NCI-H128 (cell line): ENCODE data around the gene CHML.
A peak's percentile ranks its signal among the peaks of the same experiment; 100 is the strongest.

Source experiments
- DNase-seq: peaks from one replicate; lab custom pipeline; 2025; ENCODE audit not compliant: unreplicated experiment; lab: John Stamatoyannopoulos, UW

CHML gene

GRCh38 chr1:241624935-241625334 lies 15.2 kb downstream of the CHML start:
- DNase-seq = no peak

DNA sequence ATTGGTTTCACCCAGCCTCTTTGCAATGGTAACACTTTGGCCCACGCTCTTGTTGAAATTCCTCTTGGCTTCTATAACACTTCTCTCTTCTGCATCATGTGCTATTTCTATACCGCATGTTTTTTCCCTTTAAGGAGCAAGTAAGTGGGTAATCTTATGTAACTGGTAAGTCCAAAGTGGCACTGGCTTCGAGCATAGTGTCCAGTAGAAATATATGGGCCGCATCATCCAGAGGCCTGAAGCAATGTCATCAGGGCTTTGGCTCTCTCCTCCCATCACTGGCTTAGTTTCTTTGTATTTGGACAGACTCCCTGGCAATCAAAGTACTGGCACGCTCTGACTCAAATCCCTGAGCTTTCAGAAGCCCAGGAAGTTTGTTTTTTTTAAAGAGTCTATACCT lies 17.5 kb downstream of the CHML start:
- DNase-seq = no peak

GRCh38 chr1:241617426-241617825 lies 22.7 kb downstream of the CHML start:
- no peak for DNase-seq

- DNase-seq = no peak
Observed at GRCh38 chr1:241615043-241615974, 24.9 kb downstream of the CHML start.

- DNase-seq = no peak
Observed at GRCh38 chr1:241614572-241614971, 25.6 kb downstream of the CHML start.

DNA sequence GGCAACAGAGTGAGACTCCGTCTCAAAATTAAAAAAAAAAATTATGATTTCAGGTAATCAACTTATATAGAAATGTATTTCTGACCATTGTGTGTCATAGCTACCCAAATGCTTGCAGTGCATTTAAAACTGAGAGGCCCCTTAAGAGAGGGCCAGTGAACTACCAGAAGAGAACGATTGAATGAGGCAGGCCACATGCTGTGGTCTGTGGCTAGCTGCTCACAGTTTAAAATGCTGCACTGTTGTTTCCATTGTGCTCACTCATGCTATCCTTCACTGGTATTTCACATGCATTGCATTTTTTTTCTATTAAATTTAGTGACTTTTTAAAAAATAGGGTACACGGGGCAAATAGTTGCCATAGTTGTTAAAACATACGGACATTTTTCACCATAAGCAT lies 26.0 kb downstream of the CHML start:
- DNase-seq = no peak

DNA sequence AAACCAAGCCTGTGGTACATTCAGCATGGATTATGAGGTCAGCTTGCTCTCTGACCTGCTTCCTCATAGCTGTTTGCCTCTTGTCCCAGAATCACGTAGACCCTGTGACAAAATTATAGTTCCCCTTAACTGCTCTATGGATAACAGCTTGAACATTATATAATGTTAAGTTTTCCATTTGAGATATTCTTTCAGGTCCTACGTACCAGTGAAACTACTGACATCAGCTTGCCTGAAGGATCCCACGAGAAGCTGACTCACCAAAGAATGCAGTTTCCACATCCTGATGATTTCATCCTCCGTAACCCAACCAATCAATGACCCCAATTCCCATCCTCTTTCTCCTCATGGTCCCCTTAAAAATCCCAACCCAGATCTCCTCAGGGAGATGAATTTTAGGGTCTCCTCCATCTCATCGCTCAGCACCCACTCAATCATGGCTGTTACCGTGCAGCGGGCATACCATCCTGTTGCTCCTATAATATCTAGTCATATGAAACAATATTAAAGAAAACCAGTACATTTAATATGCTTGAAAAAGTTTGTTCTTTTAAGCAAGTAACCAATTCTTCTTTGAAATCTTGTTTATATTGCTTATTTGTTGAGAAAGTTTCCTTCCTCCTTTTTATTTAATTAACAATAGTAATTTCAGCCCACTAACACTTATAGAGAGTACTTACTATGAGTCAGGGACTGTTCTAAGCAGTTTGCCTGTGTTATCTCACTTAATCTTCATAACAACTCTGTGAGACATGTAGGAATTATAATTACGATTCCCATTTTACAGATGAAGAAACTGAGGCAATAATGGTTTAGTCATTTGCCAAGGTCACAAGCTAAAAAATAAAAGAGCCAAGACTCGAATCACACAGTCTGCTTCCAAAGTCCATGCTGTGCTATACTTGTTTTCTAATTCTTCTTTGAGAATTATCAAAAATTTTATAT lies 27.4 kb downstream of the CHML start:
- DNase-seq = no peak

DNA sequence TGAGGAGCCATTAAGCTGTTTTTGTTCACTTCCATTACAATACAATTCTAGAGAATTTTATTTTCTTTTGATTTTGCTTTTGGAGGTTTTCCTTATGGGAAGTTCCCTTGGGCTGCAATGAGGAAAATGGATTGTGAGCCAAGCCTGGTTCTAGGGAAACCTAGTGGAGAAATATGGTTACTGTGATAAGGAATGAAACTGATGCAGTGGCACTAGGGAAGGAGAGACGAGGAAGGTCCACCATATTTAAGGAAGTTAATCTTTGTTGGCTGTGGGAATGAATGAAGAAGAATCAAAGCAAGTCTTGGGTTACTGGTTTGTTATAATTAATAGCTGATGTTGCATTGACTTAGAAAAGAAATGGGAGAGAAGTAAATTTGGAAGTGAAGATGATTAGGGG lies 28.4 kb downstream of the CHML start:
- no peak for DNase-seq

- DNase-seq = peak; percentile 65
Observed at GRCh38 chr1:241611063-241611462, 29.1 kb downstream of the CHML start.

- no peak for DNase-seq
Observed at GRCh38 chr1:241610056-241610815, 29.9 kb downstream of the CHML start.

DNA sequence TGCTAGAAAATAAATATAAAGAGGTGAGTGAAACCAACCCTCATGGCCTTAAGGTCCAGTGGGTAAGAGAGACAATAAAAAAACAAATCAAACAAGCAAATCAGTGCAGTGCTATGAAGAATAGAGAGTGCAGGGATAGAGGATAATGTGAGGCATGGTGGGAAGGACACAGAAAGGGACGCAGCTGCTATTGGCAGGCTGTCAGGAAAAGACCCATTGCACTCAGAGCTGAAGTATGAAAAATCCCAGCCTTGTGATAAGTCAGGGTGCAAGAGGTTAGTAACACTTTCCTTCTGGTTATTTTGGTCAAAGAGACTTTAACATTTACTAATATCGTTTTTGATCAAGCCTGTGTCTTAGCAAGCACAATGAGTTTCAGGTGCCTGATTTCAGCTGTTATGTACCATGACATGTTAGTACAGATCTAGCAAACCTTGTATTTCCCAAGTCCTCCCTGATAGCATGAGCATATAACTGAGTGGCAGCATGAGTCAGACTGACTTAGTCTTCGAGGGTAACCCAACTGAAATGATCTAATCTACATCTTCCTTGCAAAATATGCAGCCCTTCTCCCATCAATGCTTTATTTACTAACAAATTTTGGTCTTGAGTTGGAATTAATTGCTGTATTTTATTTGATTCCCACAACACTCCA lies 31.7 kb downstream of the CHML start:
- no peak for DNase-seq

DNA sequence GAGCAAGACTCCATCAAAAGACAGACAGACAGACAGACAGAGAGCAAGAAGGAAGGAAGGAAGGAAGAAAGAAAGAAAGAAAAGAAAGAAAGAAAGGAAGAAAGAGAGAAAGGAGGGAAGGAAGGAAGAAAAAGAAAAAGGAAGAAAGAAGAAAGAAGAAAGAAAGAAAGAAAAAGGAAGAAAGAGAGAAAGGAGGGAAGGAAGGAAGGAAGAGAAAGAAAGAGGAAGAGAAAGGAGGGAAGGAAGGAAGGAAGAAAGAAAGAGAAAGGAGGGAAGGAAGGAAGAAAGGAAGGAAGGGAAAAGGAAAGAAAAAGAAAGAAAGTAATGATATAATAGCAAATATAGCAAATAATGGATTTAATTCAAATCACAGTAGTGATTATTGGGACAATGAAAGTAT lies 32.7 kb downstream of the CHML start:
- DNase-seq = no peak

DNA sequence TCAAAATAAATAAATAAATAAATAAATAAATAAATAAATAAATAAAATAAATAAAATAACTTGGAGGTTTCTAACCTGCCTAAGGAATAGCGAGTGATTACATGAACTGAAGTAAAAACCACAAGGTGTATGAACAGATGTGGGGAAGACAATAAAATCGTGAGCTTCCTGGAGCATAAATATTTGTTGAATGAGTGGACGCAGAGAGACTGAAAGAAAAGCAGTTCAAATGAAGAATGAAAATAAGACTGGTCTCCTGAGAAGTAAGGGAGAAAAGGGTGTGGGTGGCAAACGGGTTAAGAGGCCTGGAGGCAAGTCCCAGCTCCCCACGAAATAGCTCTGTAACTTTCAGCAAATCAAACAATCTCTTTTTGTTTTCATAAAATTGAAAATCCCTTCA lies 33.6 kb downstream of the CHML start:
- no peak for DNase-seq

DNA sequence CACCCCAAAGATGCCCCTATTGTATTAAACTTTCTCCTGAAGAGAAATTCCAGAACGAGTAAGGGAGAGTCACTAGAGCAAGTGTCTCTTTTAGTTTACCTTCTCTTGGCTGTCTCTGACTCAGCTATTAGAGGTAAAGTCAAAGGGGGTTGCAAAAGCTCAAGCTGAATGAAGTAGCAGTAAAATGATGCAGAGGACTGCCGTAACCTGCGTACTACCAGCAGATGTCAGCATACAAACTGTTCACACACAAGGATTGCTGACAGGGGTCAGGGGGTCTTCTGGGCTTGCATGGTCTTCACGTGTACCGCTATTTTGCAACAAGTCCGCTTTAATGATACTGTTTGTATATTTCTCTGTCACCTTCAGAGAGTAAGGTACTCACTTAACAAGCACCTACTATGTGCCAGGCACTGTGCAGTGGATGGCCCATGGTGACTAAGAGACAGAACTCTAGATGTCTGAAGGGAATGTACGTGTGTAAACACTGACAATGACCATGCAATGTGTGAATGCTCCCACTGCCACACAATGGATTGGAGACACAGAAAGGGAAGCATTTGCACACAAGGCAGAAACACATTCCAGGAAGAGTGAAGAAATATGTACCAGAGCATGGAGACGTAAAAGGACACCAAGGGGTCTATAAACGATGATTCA lies 34.9 kb downstream of the CHML start:
- DNase-seq = no peak

GRCh38 chr1:241603731-241604245 lies 36.4 kb downstream of the CHML start:
- no peak for DNase-seq

- DNase-seq = no peak
Observed at GRCh38 chr1:241600496-241600901, 39.7 kb downstream of the CHML start.

- DNase-seq = no peak
Observed at GRCh38 chr1:241598249-241598648, 41.9 kb downstream of the CHML start.

- no peak for DNase-seq
Observed at GRCh38 chr1:241596633-241597032, 43.5 kb downstream of the CHML start.

GRCh38 chr1:241593186-241593585 lies 47.0 kb downstream of the CHML start:
- no peak for DNase-seq
